HepG2 (cell line): Measurements from ENCODE around the gene TTC22. TPM values are rescaled to one million over a fixed set of nuclear protein-coding genes. Genes with fewer than 3 reads are reported as not detected.

Experiments
- MAZ ChIP-seq, 2 experiments: sonication (generic) in 1 of 2; formaldehyde crosslinking in 1 of 2; IDR thresholded peaks; 2 replicates each; pipeline versions ENCODE4 v1.5.0 to v1.6.1; 2012 to 2020; ENCODE audit warnings: low read depth in 2 of 2, mild to moderate bottlenecking in 2 of 2, borderline replicate concordance in 1 of 2, improper control_type of control experiment in 1 of 2, low read length in 1 of 2, missing genetic modification reagents in 1 of 2, moderate library complexity in 1 of 2
- ZNF558 ChIP-seq: sonication (generic); formaldehyde crosslinking; IDR thresholded peaks from 2 replicates; pipeline ENCODE4 v1.9.0; 2022; ENCODE audit warnings: mild to moderate bottlenecking, missing genetic modification reagents, borderline replicate concordance
- polyA plus RNA-seq, 8 experiments: library from polyadenylated mRNA; depleted of rRNA in 3 of 8; stranded (reverse) in 7 of 8; unstranded in 1 of 8; fragments of >200 nt; fragmentation: Illumina TruSeq in 4 of 8; extraction: Trizol in 4 of 8; gene quantifications; 2 replicates each; pipeline versions ENCODE4 v1.2.1 to v1.2.3, GENCODE V29; 2011 to 2016; ENCODE audit warnings: low read depth in 4 of 8, missing spikeins in 1 of 8, mixed read lengths in 1 of 8; ENCODE audit not compliant: insufficient read depth in 1 of 8
- total RNA-seq, 5 experiments: library from RNA; depleted of rRNA; stranded (reverse); fragments of >200 nt; fragmentation: Illumina TruSeq; extraction: Trizol; gene quantifications; 2 replicates each; pipeline ENCODE4 v1.2.3, GENCODE V29; 2016; ENCODE audit warnings: low read depth in 1 of 5
- TF ChIP-seq, protein P1 (sequence below): sonication (generic); formaldehyde crosslinking; IDR thresholded peaks from 2 replicates; pipeline ENCODE4 v1.4.0; 2020; ENCODE audit warnings: mild to moderate bottlenecking, missing genetic modification reagents, borderline replicate concordance
- TF ChIP-seq, protein P2 (sequence below): sonication (generic); formaldehyde crosslinking; IDR thresholded peaks from 2 replicates; pipeline ENCODE4 v1.5.0; 2020; ENCODE audit warnings: mild to moderate bottlenecking, missing genetic modification reagents
- TF ChIP-seq, protein P3 (sequence below): IDR thresholded peaks from 2 replicates; pipeline ENCODE4 v1.6.1; 2016; ENCODE audit warnings: missing compliant biosample characterization, missing genetic modification reagents, borderline replicate concordance

TTC22 gene
- total and polyA plus RNA-seq, 2 of the 13 experiments (the other 11 are each of a cell fraction or from before 2014, with no cell fraction given), result not detected

DNA sequence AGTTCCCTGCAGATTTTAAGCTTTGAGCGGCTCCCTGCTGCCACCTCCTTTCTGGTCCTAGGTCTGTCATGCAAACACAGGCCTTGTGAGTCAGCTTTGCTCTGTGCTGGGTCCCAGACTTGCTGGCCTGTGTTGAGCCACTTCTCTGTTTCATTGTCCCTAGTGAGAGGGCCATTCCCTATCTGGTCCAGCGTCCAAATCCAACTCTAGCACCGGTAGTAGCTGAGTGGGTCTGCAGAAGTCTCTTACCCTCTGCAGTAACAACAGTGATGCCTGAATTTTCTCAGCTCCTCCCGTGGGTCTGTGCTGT is 5.8 kb downstream of the TTC22 start (continued):
- TF ChIP-seq MAZ (IDR thresholded peaks at IDR 0.05; ENCODE audit: borderline replicate concordance, low read depth, low read length) (no peak), MAZ (CRISPR knock-in tag; IDR thresholded peaks at IDR 0.05; ENCODE audit: low read depth) (no peak), ZNF558 (CRISPR knock-in tag) (no peak)
- TF ChIP-seq, protein P1, sequence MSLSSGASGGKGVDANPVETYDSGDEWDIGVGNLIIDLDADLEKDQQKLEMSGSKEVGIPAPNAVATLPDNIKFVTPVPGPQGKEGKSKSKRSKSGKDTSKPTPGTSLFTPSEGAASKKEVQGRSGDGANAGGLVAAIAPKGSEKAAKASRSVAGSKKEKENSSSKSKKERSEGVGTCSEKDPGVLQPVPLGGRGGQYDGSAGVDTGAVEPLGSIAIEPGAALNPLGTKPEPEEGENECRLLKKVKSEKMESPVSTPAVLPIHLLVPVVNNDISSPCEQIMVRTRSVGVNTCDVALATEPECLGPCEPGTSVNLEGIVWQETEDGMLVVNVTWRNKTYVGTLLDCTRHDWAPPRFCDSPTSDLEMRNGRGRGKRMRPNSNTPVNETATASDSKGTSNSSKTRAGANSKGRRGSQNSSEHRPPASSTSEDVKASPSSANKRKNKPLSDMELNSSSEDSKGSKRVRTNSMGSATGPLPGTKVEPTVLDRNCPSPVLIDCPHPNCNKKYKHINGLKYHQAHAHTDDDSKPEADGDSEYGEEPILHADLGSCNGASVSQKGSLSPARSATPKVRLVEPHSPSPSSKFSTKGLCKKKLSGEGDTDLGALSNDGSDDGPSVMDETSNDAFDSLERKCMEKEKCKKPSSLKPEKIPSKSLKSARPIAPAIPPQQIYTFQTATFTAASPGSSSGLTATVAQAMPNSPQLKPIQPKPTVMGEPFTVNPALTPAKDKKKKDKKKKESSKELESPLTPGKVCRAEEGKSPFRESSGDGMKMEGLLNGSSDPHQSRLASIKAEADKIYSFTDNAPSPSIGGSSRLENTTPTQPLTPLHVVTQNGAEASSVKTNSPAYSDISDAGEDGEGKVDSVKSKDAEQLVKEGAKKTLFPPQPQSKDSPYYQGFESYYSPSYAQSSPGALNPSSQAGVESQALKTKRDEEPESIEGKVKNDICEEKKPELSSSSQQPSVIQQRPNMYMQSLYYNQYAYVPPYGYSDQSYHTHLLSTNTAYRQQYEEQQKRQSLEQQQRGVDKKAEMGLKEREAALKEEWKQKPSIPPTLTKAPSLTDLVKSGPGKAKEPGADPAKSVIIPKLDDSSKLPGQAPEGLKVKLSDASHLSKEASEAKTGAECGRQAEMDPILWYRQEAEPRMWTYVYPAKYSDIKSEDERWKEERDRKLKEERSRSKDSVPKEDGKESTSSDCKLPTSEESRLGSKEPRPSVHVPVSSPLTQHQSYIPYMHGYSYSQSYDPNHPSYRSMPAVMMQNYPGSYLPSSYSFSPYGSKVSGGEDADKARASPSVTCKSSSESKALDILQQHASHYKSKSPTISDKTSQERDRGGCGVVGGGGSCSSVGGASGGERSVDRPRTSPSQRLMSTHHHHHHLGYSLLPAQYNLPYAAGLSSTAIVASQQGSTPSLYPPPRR (CRISPR knock-in tag), result no peak
- TF ChIP-seq, protein P2, sequence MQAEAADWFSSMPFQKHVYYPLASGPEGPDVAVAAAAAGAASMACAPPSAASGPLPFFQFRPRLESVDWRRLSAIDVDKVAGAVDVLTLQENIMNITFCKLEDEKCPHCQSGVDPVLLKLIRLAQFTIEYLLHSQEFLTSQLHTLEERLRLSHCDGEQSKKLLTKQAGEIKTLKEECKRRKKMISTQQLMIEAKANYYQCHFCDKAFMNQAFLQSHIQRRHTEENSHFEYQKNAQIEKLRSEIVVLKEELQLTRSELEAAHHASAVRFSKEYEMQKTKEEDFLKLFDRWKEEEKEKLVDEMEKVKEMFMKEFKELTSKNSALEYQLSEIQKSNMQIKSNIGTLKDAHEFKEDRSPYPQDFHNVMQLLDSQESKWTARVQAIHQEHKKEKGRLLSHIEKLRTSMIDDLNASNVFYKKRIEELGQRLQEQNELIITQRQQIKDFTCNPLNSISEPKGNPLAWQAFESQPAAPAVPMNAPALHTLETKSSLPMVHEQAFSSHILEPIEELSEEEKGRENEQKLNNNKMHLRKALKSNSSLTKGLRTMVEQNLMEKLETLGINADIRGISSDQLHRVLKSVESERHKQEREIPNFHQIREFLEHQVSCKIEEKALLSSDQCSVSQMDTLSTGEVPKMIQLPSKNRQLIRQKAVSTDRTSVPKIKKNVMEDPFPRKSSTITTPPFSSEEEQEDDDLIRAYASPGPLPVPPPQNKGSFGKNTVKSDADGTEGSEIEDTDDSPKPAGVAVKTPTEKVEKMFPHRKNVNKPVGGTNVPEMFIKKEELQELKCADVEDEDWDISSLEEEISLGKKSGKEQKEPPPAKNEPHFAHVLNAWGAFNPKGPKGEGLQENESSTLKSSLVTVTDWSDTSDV (CRISPR knock-in tag), result no peak
- TF ChIP-seq, protein P3, sequence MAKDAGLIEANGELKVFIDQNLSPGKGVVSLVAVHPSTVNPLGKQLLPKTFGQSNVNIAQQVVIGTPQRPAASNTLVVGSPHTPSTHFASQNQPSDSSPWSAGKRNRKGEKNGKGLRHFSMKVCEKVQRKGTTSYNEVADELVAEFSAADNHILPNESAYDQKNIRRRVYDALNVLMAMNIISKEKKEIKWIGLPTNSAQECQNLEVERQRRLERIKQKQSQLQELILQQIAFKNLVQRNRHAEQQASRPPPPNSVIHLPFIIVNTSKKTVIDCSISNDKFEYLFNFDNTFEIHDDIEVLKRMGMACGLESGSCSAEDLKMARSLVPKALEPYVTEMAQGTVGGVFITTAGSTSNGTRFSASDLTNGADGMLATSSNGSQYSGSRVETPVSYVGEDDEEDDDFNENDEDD (CRISPR knock-in tag), result no peak
